Smooth muscle cell of the coronary artery (primary cell): Measurements from ENCODE around the gene HBQ1. TPM values are rescaled to one million over a fixed set of nuclear protein-coding genes. Genes with fewer than 3 reads are reported as not detected.

Source experiments
- total RNA-seq: library from RNA; depleted of rRNA; stranded (reverse); fragments of >200 nt; gene quantifications from 2 replicates; pipeline ENCODE4 v1.2.3, GENCODE V29; 2014; ENCODE audit warnings: low replicate concordance

Gene HBQ1
- total RNA-seq = not detected in 2 replicates

DNA sequence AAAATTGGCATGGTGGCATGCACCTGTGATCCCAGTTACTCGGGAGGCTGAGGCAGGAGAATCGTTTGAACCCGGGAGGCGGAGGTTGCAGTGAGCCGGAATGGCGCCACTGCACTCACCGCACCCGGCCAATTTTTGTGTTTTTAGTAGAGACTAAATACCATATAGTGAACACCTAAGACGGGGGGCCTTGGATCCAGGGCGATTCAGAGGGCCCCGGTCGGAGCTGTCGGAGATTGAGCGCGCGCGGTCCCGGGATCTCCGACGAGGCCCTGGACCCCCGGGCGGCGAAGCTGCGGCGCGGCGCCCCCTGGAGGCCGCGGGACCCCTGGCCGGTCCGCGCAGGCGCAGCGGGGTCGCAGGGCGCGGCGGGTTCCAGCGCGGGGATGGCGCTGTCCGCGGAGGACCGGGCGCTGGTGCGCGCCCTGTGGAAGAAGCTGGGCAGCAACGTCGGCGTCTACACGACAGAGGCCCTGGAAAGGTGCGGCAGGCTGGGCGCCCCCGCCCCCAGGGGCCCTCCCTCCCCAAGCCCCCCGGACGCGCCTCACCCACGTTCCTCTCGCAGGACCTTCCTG lies at the start of gene HBQ1:
Gene HBQ1 (plus strand): TSS at position 359 of the 575 bp plus-strand sequence. CDS start 28 bp downstream, at position 387.

DNA sequence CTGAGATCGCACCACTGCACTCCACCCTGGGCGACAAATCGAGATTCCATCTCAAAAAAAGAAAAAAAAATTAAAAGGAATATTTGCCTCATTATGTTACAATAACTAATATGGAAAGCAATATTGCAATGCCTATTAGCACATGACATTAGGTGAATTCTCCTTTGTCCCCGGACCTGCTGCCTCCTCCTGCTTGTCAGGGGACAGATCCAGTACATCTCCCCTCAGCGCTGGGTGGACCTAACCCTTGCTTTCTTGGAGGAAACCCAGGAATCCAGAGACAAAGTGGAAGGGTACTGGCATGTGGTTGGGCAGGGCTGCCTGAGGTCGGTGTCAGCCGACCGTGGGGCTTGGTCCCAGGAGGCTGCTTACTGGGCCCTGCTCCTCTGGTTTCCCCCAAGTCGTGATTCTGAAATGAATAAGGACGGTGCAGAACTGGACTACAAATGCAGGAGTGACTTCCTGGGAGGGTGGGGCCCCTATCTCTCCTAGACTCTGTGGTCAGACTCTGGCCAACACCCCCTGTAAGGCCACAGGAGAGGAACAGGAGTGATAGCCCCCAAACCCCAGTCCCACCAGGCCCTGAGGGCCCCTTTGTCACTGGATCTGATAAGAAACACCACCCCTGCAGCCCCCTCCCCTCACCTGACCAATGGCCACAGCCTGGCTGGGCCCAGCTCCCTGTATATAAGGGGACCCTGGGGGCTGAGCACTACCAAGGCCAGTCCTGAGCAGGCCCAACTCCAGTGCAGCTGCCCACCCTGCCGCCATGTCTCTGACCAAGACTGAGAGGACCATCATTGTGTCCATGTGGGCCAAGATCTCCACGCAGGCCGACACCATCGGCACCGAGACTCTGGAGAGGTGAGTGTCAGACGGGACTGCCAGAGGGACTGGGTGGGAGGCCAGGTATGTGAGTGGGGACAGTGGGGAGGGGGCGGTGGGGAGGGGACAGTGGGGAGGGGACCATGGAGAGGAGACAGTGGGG lies 27.8 kb upstream of the HBQ1 start, which contains the start of gene HBZ:
Gene HBZ (plus strand): TSS at position 504 of the 988 bp plus-strand sequence. CDS start 266 bp downstream, at position 770.

DNA sequence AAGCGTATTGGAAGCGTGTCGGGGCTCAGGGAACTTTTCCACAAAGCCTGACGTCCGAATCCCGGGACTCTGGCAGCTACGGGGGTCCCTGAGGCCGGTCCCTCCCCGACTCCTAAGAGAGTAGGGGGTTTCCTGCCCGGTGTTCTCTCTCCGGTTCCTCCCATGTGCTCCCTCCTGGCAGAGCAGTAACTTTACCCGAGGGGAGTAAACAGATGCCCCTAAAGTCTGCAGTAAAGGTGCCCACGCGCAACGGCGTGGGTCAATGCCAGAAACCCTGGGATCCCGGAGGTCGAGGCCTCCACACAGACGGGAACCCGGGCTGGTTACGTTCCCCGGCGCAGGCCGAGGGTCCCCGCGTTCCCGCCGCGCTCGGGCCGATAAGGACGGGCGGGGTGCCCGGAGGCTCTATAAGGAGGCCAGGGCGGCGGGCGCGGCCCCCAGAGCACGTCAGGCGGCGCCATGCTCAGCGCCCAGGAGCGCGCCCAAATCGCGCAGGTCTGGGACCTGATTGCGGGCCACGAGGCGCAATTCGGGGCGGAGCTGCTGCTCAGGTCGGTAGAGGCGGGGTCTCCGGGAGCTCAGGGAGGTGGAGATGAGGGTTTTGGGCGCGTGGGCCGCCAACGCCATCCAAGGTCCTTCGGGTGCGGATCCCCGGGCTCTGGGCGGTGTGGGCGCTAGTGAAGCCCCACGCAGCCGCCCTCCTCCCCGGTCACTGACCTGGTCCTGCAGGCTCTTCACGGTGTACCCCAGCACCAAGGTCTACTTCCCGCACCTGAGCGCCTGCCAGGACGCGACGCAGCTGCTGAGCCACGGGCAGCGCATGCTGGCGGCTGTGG lies 14.5 kb upstream of the HBQ1 start, which contains the start of gene HBM:
Gene HBM (plus strand): TSS at position 440 of the 836 bp plus-strand sequence. CDS start 20 bp downstream, at position 460.

DNA sequence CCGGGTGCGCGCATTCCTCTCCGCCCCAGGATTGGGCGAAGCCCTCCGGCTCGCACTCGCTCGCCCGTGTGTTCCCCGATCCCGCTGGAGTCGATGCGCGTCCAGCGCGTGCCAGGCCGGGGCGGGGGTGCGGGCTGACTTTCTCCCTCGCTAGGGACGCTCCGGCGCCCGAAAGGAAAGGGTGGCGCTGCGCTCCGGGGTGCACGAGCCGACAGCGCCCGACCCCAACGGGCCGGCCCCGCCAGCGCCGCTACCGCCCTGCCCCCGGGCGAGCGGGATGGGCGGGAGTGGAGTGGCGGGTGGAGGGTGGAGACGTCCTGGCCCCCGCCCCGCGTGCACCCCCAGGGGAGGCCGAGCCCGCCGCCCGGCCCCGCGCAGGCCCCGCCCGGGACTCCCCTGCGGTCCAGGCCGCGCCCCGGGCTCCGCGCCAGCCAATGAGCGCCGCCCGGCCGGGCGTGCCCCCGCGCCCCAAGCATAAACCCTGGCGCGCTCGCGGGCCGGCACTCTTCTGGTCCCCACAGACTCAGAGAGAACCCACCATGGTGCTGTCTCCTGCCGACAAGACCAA lies 7.8 kb upstream of the HBQ1 start, which contains the start of gene HBA2:
Gene HBA2 (plus strand): TSS at position 503 of the 568 bp plus-strand sequence. CDS start 37 bp downstream, at position 540.

DNA sequence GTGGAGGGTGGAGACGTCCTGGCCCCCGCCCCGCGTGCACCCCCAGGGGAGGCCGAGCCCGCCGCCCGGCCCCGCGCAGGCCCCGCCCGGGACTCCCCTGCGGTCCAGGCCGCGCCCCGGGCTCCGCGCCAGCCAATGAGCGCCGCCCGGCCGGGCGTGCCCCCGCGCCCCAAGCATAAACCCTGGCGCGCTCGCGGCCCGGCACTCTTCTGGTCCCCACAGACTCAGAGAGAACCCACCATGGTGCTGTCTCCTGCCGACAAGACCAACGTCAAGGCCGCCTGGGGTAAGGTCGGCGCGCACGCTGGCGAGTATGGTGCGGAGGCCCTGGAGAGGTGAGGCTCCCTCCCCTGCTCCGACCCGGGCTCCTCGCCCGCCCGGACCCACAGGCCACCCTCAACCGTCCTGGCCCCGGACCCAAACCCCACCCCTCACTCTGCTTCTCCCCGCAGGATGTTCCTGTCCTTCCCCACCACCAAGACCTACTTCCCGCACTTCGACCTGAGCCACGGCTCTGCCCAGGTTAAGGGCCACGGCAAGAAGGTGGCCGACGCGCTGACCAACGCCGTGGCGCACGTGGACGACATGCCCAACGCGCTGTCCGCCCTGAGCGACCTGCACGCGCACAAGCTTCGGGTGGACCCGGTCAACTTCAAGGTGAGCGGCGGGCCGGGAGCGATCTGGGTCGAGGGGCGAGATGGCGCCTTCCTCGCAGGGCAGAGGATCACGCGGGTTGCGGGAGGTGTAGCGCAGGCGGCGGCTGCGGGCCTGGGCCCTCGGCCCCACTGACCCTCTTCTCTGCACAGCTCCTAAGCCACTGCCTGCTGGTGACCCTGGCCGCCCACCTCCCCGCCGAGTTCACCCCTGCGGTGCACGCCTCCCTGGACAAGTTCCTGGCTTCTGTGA lies 3.5 kb upstream of the HBQ1 start, which contains the start of gene HBA1:
Gene HBA1 (plus strand): TSS at position 204 of the 906 bp plus-strand sequence. CDS start 37 bp downstream, at position 241.

DNA sequence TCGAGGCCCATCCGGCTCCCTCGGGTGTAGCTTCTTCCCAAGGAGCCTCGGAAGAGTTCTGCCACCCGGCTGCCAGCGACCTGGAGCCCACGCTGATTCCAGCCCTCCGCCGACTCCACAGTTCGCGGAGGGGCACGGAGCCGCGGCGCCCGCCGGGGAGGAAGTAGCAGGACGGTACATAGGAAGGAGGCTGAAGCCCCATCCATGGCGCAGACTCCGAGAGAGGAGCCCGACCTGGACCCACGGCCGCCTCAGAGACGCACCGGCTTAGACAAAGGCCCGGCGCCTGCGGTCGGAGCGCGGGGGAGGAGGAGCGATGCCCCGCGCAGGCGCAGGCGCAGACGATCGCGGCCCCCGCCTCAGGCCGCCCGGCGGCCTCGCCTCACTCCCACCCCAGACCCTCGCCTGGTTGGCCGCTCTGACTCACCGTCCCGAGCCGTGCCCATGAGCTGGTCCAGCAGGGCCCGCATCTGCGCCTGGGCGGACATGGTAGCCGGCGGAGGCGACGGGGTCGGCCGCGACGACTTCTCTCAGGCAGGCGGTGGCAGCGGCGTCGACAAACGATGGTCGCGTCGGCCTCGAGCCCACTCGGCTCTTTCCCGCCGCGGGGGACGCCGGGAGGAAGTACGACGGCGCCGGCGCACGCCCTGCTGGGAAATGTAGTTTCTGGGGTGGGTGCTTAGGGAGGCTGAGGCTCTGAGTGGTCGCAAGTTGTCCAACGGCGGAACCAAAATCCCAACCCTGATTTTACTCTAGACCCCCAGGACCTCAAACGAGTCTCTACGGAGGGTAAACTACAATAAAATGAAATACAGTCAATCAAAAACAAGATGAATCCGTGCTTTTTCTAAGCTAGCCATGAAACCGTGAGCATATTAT lies 48.8 kb downstream of the HBQ1 start, which contains the start of gene LUC7L:
Gene LUC7L (minus strand): TSS at position 598 of the 879 bp plus-strand sequence. CDS start 110 bp downstream, at position 488.

Other genes with a start within 250 kb of the HBQ1 start
- gene POLR3K, start 126.9 kb upstream of the HBQ1 start, total RNA-seq = 4.9 and 5.0 TPM in 2 replicates
- gene SNRNP25, start 126.6 kb upstream of the HBQ1 start, total RNA-seq = 37.6 and 48.5 TPM in 2 replicates
- gene RHBDF1, start 107.8 kb upstream of the HBQ1 start, total RNA-seq = 27.8 and 35.7 TPM in 2 replicates
- 56.9 and 216 TPM in 2 replicates for gene MPG, start 102.2 kb upstream of the HBQ1 start, total RNA-seq
- 5.8 and 7.0 TPM in 2 replicates for gene NPRL3, start 41.8 kb upstream of the HBQ1 start, total RNA-seq
- gene HBZ, start 27.8 kb upstream of the HBQ1 start, total RNA-seq = not detected in 2 replicates
- not detected in 2 replicates for gene HBM, start 14.5 kb upstream of the HBQ1 start, total RNA-seq
- 0.23 TPM in 1 of 2 replicates, not detected in the other for gene HBA2, start 7.6 kb upstream of the HBQ1 start, total RNA-seq
- gene HBA1, start 3.8 kb upstream of the HBQ1 start, total RNA-seq = not detected in 2 replicates
- 26.6 and 30.3 TPM in 2 replicates for gene LUC7L, start 49.0 kb downstream of the HBQ1 start, total RNA-seq
- 25.9 and 46.7 TPM in 2 replicates for gene FAM234A, start 54.4 kb downstream of the HBQ1 start, total RNA-seq
- gene RGS11, start 95.5 kb downstream of the HBQ1 start, total RNA-seq = 1.2 and 10.1 TPM in 2 replicates
- gene ARHGDIG, start 100.1 kb downstream of the HBQ1 start, total RNA-seq = 2.2 and 2.9 TPM in 2 replicates
- 0.23 and 0.38 TPM in 2 replicates for gene PDIA2, start 102.7 kb downstream of the HBQ1 start, total RNA-seq
- 17.8 and 17.9 TPM in 2 replicates for gene AXIN1, start 172.3 kb downstream of the HBQ1 start, total RNA-seq
- gene MRPL28, start 190.1 kb downstream of the HBQ1 start, total RNA-seq = 36.4 and 93.1 TPM in 2 replicates
- 85.1 and 108 TPM in 2 replicates for gene PGAP6, start 201.5 kb downstream of the HBQ1 start, total RNA-seq
- 76.3 and 99.0 TPM in 2 replicates for gene NME4, start 216.7 kb downstream of the HBQ1 start, total RNA-seq
- 6.6 and 12.5 TPM in 2 replicates for gene DECR2, start 221.4 kb downstream of the HBQ1 start, total RNA-seq
- 12.7 and 21.5 TPM in 2 replicates for gene RAB11FIP3, start 245.2 kb downstream of the HBQ1 start, total RNA-seq